ENCODE measurements around the gene KCNK16.

The KCNK16 gene

DNA sequence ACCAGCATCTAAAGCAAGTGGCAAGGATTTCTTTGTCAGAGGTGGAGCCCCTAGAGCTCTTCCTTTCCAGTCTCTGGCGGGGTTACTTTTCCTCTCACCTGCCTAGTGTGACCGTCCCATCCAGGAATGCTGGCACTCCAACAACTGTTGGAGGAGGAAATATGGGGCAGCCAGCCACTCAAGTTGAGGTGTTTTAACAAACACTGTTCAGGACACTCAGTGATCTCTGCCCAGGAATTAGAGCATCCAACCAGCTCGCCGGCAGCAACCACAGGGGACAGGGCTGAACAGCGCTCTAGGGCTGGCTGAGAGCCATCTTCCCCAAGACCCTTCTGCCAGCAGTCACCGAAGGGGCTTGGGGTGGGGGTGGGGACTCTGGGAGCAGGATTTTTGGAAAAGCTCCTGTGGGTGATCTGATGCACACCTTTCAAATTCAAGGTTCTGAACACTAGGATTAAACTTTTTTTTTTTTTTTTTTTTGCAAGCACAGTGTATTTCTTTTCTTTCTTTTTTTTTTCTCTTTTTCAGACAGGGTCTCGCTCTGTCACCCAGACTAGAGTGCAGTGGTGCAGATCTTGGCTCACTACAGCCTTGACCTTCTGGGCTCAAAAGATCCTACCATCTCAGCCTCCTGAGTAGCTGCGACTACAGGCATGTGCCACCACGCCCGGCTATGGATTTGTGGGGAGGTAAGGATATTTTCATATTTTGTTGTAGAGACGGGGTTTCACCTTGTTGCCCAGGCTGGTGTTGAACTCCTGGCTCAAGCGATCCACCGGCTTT lies 28.4 kb upstream of the KCNK16 start:
- H3K4me3 ChIP-seq (ENCODE audit: low read depth, low read length), result no peak overlapping the region
- TF ChIP-seq, protein P1, sequence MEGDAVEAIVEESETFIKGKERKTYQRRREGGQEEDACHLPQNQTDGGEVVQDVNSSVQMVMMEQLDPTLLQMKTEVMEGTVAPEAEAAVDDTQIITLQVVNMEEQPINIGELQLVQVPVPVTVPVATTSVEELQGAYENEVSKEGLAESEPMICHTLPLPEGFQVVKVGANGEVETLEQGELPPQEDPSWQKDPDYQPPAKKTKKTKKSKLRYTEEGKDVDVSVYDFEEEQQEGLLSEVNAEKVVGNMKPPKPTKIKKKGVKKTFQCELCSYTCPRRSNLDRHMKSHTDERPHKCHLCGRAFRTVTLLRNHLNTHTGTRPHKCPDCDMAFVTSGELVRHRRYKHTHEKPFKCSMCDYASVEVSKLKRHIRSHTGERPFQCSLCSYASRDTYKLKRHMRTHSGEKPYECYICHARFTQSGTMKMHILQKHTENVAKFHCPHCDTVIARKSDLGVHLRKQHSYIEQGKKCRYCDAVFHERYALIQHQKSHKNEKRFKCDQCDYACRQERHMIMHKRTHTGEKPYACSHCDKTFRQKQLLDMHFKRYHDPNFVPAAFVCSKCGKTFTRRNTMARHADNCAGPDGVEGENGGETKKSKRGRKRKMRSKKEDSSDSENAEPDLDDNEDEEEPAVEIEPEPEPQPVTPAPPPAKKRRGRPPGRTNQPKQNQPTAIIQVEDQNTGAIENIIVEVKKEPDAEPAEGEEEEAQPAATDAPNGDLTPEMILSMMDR (IDR thresholded peaks at IDR 0.05; ENCODE audit: borderline replicate concordance, insufficient read depth, low read depth, low read length), result no peak

DNA sequence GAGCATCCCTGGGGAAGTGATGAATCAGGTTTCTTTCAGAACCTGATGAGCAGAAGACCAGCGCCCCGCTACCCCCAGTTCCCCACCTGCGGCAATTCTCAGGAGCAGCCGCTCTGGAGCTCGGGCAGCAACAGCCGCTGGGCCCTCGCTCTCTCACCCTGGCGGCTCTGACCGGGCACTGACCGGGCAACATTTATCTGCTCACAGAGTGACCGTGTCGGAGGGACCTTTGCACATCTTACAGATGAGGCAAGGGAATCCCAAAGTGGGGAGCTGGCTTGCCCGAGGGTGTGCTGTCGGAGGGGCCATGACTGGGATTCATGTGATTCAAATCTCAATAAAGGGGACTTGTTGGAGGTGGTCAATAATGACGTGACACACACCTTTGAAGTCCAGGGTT lies 26.2 kb upstream of the KCNK16 start:
- no peak overlapping the region for H3K4me3 ChIP-seq (ENCODE audit: low read depth, low read length)
- TF ChIP-seq, protein P1 (IDR thresholded peaks at IDR 0.05; ENCODE audit: borderline replicate concordance, insufficient read depth, low read depth, low read length), result no peak

DNA sequence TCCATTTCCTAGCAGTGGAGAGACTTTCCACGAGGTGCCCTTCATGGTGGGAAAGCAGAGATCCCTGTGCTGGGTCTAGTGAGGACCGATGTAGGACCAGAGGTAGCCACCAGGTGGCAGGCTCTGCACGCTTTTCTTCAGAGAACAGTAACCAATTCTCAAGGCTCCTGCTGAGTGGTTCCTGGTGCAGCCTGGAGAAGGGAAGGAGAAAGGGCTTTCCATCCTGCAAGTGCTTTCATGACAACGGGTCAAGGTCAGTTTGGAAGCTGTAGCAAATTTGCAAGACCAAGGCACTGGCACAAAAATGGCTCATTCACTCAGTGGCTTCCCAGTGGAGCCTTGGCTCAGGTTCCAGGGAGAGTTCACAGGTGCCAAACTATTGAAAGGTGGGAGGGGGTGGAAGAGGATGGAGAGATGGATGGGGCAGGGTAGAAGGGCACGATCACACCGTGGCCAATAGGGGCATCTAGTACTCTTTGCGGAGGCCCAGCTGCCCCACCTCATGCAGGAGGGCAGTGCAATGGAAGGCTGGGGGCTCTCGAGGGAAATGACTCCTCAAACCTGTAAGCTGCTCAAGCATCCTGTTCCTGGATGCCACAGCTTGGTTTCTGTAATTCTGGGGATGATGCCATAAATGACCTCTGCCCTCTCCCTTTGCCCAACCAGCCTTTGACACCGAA lies 25.5 kb upstream of the KCNK16 start:
- TF ChIP-seq, protein P1 (IDR thresholded peaks at IDR 0.05; ENCODE audit: borderline replicate concordance, insufficient read depth, low read depth, low read length), result peak; percentile 81

DNA sequence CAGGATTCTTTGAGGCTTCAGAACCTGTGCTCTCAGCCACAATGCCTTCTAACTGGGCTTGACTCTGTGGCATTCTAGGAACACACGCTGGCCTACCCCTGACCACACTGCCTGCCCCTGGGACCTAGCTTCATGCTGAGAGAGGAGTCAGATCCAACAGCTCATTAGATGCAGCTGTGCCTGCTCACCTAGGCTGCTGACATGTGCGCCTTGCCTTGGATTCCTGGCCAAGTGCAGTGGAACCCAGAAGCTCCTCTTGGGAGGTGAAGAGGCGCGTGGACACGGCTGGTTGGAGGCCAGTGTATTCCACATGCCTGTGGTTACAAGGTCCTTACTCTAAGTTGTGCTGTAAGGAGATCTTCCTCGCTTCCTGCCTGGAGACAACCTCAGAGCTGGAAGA lies 24.7 kb upstream of the KCNK16 start:
- H3K4me3 ChIP-seq (ENCODE audit: low read depth, low read length), result no peak overlapping the region
- TF ChIP-seq, protein P1 (IDR thresholded peaks at IDR 0.05; ENCODE audit: borderline replicate concordance, insufficient read depth, low read depth, low read length), result no peak

More for the DNA sequence above, 25.5 kb upstream of the KCNK16 start:
- H3K4me3 ChIP-seq (ENCODE audit: low read depth, low read length), result no peak overlapping the region

DNA sequence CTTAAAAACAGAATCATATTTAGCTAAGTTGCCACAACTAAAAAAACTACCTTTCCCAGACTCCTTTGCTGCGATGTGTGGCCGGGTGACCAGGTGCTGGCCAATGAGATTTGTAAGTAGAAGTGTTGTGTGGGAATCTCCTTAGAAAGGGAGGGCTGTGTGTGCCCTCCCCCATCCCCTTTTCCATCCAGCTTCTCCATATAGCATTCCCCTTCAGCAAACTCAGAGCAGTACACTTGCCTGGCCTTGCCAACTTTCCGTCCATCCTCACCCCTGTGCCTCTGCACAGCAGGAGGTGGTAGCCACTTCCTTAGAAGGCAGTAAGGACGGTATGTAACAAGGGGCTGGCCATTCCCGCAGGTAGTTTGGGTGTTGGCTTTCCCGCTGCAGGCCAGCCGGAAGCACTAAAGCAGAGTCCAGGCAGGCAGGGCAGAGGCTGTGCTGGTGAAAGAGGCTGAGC lies 22.3 kb upstream of the KCNK16 start:
- H3K4me3 ChIP-seq (ENCODE audit: low read depth, low read length), result no peak overlapping the region
- TF ChIP-seq, protein P1 (IDR thresholded peaks at IDR 0.05; ENCODE audit: borderline replicate concordance, insufficient read depth, low read depth, low read length), result no peak

DNA sequence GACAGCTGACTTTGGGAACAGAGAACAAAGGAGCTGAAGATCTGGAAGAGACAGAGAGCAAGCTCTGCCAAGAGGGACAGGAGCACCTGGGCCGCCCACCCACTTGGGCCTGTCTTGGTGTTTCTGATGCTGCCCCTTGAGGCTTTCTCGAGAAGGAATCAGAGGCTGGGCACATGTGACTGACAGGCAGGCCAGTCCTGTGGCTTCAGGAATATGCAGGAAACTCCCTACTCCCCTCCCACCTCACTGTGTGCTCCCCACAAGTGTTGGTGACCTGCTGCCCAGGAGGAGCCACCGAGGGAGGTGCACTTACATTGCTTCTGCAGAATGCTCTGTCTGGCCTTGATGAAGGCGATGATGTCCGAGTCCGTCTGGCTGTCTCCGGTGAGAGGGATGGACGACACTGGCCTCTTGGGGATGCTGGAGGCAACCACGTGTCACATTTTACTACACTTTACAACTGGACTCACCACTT lies 20.9 kb upstream of the KCNK16 start:
- TF ChIP-seq, protein P1 (IDR thresholded peaks at IDR 0.05; ENCODE audit: borderline replicate concordance, insufficient read depth, low read depth, low read length), result no peak
- no peak overlapping the region for H3K4me3 ChIP-seq (ENCODE audit: low read depth, low read length)
